K562 (cell line): ENCODE measurements around the gene MRRF. TPM values are rescaled to one million over a fixed set of nuclear protein-coding genes. Genes with fewer than 3 reads are reported as not detected.

Experiments
- CEBPB ChIP-seq: fragments of 450-650 bp; IDR thresholded peaks from 2 replicates; pipeline ENCODE4 v1.6.1; 2016; ENCODE audit warnings: missing genetic modification characterization, missing compliant biosample characterization
- CEBPG ChIP-seq, 3 experiments: fragments of 200-800 bp in 1 of 3; sonication (Bioruptor generic) in 1 of 3; sonication (generic) in 1 of 3; formaldehyde crosslinking in 1 of 3; IDR thresholded peaks in 2 of 3; conservative IDR thresholded peaks in 1 of 3; 2 replicates each; pipeline versions ENCODE4 v1.6.1 to v1.8.0; 2016 to 2022; ENCODE audit warnings: missing compliant biosample characterization in 2 of 3, missing genetic modification characterization in 2 of 3, mild to moderate bottlenecking in 1 of 3, missing genetic modification reagents in 1 of 3
- E2F3 ChIP-seq: fragments of 250-450 bp; sonication (Bioruptor Pico); IDR thresholded peaks from 2 replicates; pipeline ENCODE4 v1.4.0; 2020; ENCODE audit warnings: mild to moderate bottlenecking
- EP300 ChIP-seq: IDR thresholded peaks from 2 replicates; pipeline ENCODE4 v1.6.1; 2012; ENCODE audit warnings: low read length, improper control_type of control experiment
- ETV5 ChIP-seq: sonication (generic); formaldehyde crosslinking; IDR thresholded peaks from 2 replicates; pipeline ENCODE4 v1.4.0; 2020; ENCODE audit warnings: low read depth, mild to moderate bottlenecking, missing genetic modification reagents
- FOXA3 ChIP-seq, 2 experiments: fragments of 450-650 bp in 1 of 2; sonication (generic) in 1 of 2; formaldehyde crosslinking; IDR thresholded peaks in 1 of 2; conservative IDR thresholded peaks in 1 of 2; 2 replicates each; pipeline versions ENCODE4 v1.4.0 to v1.8.0; 2020 to 2022; ENCODE audit warnings: mild to moderate bottlenecking in 2 of 2, missing genetic modification reagents in 1 of 2
- MECOM ChIP-seq: fragments of 250-450 bp; sonication (Bioruptor Pico); IDR thresholded peaks from 2 replicates; pipeline ENCODE4 v1.8.0; 2022; ENCODE audit warnings: inconsistent platforms
- NBN ChIP-seq: fragments of 450-650 bp; IDR thresholded peaks from 2 replicates; pipeline ENCODE4 v1.6.1; 2016; ENCODE audit warnings: low read depth, mild to moderate bottlenecking
- POLR2H ChIP-seq: IDR thresholded peaks from 2 replicates; pipeline ENCODE4 v1.6.1; 2016; ENCODE audit warnings: missing genetic modification characterization, low read depth, mild to moderate bottlenecking, control low read depth, missing compliant biosample characterization, moderate library complexity
- PRDM10 ChIP-seq: fragments of 450-650 bp; IDR thresholded peaks from 2 replicates; pipeline ENCODE4 v1.6.1; 2018; ENCODE audit not compliant: partially characterized antibody
- RBM22 ChIP-seq: fragments of 200-400 bp; formaldehyde crosslinking; IDR thresholded peaks from 2 replicates; pipeline ENCODE4 v1.6.1; 2018; ENCODE audit warnings: low read length, low read depth; ENCODE audit not compliant: poor library complexity, severe bottlenecking
- SMARCA4 ChIP-seq: fragments of 450-650 bp; IDR thresholded peaks from 2 replicates; pipeline ENCODE4 v1.6.1; 2016
- STAG1 ChIP-seq: sonication (generic); formaldehyde crosslinking; IDR thresholded peaks from 2 replicates; pipeline ENCODE4 v1.5.0; 2020; ENCODE audit warnings: missing genetic modification reagents, borderline replicate concordance
- ZNF263 ChIP-seq: sonication (generic); formaldehyde crosslinking; IDR thresholded peaks from 2 replicates; pipeline ENCODE4 v1.8.0; 2022; ENCODE audit warnings: mild to moderate bottlenecking, missing genetic modification reagents, borderline replicate concordance
- polyA plus RNA-seq, 8 experiments: library from polyadenylated mRNA; depleted of rRNA in 4 of 8; stranded (reverse) in 5 of 8; unstranded in 3 of 8; fragments of >200 nt; fragmentation: Nextera tagmentation in 2 of 8; fragmentation: Illumina TruSeq in 1 of 8; extraction: Ambion mirVana in 2 of 8; extraction: Trizol in 1 of 8; gene quantifications; 2 replicates each; pipeline versions ENCODE4 v1.2.1 to v1.2.3, GENCODE V29; 2011 to 2014; ENCODE audit warnings: inconsistent platforms in 1 of 8, missing spikeins in 1 of 8
- total RNA-seq, 7 experiments: library from RNA; depleted of rRNA in 6 of 7; stranded (reverse); fragments of >200 nt in 6 of 7; fragmentation: Illumina TruSeq in 2 of 7; extraction: Trizol in 2 of 7; gene quantifications; 2 replicates each; pipeline versions ENCODE4 v1.2.1 to v1.2.3, GENCODE V29; 2011 to 2021; ENCODE audit warnings: low replicate concordance in 1 of 7
- TF ChIP-seq, protein P1 (sequence below): fragments of 450-650 bp; formaldehyde crosslinking; IDR thresholded peaks from 2 replicates; pipeline ENCODE4 v1.4.0; 2022; ENCODE audit warnings: missing genetic modification characterization
- TF ChIP-seq, protein P2 (sequence below): sonication (generic); formaldehyde crosslinking; IDR thresholded peaks from 2 replicates; pipeline ENCODE4 v1.8.0; 2022; ENCODE audit warnings: mild to moderate bottlenecking, low read depth, missing genetic modification reagents
- TF ChIP-seq, protein P3 (sequence below): fragments of 450-650 bp; IDR thresholded peaks from 2 replicates; pipeline ENCODE4 v1.6.1; 2014; ENCODE audit warnings: low read depth, mild to moderate bottlenecking, moderate library complexity, borderline replicate concordance

MRRF gene
- total and polyA plus RNA-seq, 9 of the 15 experiments (the other 6 are each of a cell fraction or from before 2014, with no cell fraction given) = 55.0 to 105 (median 81.2) TPM

GRCh38 chr9:122374885-122375420 lies 110.3 kb downstream of the MRRF start (continued):
- TF ChIP-seq CEBPG (CRISPR knock-in tag; IDR thresholded peaks at IDR 0.05) = no peak
- 0 out of 4 replicates have a peak, but pooled peaks of 1 of the 2 experiments have one; percentile 22 for TF ChIP-seq CEBPG (tag; conservative IDR thresholded peaks at IDR 0.05 in 1 of 2, IDR thresholded peaks at IDR 0.05 in 1 of 2)
- TF ChIP-seq CEBPB = peak; percentile 59
- no peak for TF ChIP-seq PRDM10
- TF ChIP-seq STAG1 (CRISPR knock-in tag) = no peak
- TF ChIP-seq NBN = no peak
- 0 out of 2 replicates have a peak, but pooled peaks have one; percentile 12 for TF ChIP-seq SMARCA4
- peak; percentile 59; the same call in 1 of the 2 replicates for TF ChIP-seq E2F3
- TF ChIP-seq MECOM (CRISPR knock-in tag) = no peak
- TF ChIP-seq EP300 = 0 out of 2 replicates have a peak, but pooled peaks have one; percentile 4
- TF ChIP-seq FOXA3 (CRISPR knock-in tag; conservative IDR thresholded peaks at IDR 0.05 in 1 of 2, IDR thresholded peaks at IDR 0.05 in 1 of 2) = no peak
- TF ChIP-seq POLR2H = no peak
- no peak for TF ChIP-seq RBM22
- TF ChIP-seq, protein P1, sequence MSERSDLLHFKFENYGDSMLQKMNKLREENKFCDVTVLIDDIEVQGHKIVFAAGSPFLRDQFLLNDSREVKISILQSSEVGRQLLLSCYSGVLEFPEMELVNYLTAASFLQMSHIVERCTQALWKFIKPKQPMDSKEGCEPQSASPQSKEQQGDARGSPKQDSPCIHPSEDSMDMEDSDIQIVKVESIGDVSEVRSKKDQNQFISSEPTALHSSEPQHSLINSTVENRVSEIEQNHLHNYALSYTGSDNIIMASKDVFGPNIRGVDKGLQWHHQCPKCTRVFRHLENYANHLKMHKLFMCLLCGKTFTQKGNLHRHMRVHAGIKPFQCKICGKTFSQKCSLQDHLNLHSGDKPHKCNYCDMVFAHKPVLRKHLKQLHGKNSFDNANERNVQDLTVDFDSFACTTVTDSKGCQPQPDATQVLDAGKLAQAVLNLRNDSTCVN (CRISPR knock-in tag) = 0 out of 2 replicates have a peak, but pooled peaks have one; percentile 43
- TF ChIP-seq, protein P2, sequence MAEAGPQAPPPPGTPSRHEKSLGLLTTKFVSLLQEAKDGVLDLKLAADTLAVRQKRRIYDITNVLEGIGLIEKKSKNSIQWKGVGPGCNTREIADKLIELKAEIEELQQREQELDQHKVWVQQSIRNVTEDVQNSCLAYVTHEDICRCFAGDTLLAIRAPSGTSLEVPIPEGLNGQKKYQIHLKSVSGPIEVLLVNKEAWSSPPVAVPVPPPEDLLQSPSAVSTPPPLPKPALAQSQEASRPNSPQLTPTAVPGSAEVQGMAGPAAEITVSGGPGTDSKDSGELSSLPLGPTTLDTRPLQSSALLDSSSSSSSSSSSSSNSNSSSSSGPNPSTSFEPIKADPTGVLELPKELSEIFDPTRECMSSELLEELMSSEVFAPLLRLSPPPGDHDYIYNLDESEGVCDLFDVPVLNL (CRISPR knock-in tag) = no peak
- no peak for TF ChIP-seq ETV5 (CRISPR knock-in tag)
- TF ChIP-seq ZNF263 (CRISPR knock-in tag) = peak; percentile 24; the same call in 1 of the 2 replicates
- TF ChIP-seq, protein P3, sequence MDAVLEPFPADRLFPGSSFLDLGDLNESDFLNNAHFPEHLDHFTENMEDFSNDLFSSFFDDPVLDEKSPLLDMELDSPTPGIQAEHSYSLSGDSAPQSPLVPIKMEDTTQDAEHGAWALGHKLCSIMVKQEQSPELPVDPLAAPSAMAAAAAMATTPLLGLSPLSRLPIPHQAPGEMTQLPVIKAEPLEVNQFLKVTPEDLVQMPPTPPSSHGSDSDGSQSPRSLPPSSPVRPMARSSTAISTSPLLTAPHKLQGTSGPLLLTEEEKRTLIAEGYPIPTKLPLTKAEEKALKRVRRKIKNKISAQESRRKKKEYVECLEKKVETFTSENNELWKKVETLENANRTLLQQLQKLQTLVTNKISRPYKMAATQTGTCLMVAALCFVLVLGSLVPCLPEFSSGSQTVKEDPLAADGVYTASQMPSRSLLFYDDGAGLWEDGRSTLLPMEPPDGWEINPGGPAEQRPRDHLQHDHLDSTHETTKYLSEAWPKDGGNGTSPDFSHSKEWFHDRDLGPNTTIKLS = no peak
